CD4-positive, alpha-beta T cell treated with Interleukin-12 subunit alpha and Interleukin-12 subunit beta, for 1 hour (primary cell): Measurements from ENCODE around the gene SKI.

Experiments used
- DNase-seq: peaks from one replicate; pipeline ENCODE4 v3.0.0-alpha.2; 2020

SKI gene

DNA sequence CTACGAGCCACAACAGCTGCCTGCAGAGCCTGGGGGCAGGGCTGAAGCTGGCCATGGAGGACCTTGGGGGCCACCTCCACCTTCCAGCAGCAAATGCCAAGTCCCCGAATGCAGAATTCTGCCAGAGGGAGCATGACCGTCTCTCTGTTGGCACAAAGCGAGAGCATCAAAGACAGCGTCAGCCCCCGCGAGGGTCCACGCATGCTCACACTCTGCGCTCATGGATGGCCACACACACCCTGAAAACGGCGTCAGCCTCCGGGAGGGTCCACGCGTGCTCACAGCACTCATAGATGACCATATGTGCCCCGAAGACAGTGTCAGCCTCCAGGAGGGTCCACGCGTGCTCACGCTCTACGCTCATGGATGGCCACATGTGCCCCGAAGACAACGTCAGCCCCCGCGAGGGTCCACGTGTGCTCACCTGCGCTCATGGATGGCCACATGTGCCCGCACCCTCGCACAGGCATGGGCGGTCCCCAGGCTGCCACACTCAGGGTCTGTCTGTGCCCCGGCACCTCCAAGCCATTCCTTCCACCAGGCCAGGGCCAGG, 116.7 kb downstream of the SKI start:
- no peak for DNase-seq

DNA sequence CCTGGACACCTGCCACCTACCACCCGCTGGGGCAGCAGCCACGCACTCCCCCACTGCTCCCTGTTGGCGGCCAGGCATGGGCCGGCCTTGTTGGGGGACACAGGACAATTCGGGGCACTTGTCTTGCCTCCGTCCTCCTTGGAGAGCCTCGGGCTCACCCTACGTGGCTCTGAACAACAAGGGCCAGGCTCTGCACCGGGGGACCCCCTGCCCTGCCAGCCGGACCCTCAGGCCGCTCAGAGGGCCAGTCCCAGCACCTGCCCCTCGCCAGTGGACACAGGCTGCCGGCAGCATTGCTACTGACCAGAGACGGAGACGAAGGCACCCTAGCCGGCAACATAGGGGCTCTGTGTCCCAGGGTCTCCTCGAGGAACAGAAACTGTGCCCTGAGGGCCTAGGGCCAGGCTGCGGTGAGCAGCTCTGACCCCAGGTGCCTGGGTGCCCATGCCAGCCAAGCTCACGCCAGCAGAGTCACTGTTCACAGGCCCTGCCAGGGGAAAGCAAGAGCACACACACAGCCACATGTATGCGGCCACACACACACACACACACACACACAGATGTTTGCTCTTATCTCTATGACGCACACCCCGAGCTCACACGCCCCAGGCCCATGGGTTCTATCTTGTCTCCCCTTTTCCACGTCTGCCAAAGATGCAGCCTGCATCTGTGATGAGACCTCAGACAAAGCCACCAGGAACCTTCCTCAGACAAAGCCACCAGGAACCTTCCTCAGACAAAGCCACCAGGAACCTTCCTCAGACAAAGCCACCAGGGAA, 117.4 kb downstream of the SKI start:
- no peak for DNase-seq

DNA sequence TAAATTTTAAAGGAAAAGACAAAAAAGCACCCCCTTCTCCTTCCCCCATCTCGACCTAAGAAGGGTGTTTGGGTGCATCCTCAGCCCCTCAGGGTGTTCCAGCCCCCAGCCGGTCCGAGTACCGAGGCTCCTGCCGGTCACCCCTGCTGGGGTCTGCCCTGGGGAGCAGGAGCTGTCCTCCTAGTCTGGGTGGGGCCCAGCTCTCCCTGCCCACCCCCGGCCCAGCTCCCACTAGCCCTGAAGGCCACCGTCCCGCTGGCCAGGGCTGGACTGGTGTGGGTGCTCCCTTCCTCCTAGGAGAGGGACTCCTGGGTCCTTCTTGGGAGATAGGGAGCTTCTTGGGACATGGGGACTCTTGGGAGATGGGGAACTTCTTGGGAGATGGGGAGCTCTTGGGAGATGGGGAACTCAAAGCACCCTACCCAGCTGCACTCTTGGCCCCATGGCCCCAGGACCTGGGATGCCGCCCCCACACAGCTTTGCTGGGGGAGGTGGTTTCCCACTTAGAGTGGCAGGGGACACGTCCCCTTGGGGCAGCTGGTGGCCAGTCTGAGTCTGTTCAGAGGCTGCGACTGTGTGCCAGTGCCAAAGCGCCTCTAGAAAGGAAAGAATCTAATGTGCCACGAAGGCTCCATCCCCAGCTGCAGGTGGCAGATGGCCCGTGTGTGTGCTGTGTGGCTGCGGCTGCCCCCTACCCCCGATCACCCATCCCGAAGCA, 118.7 kb downstream of the SKI start:
- no peak for DNase-seq

DNA sequence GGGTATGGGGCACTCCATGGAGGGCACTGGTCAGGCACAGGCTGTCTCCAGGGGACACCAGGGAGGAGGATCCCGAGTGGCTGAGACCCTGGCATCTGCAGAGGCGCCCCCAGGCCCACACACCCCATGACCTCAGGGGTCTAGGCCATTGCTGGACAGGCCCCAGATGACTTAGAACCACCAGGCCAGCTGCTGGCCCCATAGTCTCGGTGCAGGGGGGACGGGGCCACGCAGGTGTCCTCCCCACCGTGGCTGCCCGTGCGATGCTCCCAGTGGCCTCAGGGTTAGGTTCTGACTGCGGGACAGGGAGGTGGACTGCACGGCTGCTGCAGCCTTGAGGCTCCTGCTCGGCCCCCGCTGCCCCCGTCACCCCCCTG, 119.3 kb downstream of the SKI start:
- no peak for DNase-seq

DNA sequence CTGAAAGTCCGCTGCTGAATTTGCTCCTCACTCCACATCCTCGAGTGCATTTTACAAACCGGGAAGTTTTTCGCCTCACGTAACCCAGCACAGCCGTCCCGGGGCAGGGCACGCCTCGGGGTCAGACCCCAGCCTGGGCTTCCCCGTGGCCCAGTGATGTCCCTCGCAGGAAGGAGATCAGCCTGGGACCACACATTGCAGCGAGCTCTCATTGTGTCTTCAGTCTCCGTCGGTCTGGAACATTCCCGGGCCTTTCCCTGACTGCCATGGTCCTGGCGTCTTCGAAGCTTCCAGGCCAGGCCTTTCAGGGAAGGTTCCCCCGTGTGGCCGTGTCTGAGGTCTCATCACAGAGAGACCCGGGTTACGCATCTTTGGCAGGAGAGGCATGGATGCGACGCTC, 119.8 kb downstream of the SKI start:
- DNase-seq: no peak

DNA sequence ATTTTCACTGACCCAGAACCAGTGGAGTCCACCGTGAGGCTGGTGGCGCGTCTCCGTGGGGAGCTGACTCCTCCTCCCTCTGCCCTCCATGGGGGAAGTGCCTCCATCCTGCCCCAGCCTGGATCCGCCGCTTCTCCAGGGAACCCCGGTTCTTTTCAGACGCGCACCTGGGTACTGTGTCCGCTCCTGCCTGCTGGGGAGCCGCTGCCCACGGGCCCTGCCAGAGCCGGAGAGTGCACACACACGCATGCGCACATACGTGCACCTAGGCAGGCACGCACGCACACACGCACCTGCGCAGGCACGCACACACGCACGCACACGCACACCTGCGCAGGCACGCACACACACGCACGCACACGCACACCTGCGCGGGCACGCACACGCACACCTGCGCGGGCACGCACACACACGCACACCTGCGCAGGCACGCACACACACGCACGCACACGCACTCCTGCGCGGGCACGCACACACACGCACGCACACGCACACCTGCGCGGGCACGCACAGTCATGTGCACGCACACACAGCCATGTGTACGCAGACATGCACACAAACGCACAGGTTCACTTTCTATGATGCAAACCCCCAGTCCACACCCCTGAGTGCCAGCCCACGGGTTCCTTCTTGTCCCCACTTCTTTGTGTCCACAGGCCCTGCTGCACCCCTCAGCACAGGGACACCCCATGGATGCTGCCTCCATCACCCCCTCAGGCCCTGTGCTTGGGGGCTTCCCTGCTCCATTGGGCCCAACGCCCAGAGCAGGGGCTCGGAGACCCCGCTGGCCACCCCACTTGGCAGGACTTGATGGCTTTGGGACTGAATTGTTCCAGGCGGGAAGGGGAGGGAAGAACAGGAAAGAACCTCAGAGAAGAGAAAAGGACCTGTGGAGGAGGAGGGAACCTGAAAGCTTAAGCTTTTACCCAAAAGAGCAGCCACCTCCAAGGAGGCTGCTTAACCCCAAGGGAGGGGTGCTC, 120.5 kb downstream of the SKI start:
- no peak for DNase-seq

DNA sequence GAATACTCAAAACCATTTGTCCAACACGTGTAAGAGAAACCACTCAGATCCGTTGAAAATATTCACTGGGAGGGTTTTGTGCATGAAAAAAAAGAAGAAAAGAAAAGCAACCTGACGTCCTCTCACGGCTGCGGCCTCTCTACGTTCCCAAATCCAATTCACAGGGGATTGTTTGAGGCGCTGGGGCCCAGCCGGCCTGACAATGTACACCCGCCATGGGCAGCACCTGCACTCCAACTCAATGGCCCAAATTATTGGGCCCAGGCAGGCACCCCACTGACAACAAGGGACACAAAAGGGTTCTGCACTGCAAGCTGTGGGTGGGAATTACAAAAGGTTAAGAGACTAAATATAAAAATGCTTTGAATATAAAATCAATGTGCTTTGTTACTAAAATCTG, 121.7 kb downstream of the SKI start:
- DNase-seq: no peak

DNA sequence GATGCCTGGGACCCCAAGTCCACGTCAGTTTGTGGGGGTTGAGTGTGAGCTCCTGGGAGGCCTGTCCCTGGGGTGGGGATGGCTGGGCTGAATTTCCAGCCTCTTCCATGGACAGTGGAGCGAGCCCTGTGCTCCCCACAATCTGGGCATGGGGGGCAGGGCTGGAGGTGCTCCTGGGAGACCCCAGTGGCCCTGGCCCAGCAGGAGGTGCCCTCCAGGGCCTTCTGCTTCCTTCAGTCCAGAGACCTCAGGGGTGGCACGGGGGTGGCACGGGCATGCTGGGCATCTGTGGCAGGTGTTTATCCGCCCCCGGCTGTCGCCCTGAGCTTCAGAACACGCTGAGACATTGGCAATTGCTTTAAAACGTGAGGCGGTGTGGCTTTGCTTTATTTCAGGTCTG, 122.4 kb downstream of the SKI start:
- DNase-seq: no peak

DNA sequence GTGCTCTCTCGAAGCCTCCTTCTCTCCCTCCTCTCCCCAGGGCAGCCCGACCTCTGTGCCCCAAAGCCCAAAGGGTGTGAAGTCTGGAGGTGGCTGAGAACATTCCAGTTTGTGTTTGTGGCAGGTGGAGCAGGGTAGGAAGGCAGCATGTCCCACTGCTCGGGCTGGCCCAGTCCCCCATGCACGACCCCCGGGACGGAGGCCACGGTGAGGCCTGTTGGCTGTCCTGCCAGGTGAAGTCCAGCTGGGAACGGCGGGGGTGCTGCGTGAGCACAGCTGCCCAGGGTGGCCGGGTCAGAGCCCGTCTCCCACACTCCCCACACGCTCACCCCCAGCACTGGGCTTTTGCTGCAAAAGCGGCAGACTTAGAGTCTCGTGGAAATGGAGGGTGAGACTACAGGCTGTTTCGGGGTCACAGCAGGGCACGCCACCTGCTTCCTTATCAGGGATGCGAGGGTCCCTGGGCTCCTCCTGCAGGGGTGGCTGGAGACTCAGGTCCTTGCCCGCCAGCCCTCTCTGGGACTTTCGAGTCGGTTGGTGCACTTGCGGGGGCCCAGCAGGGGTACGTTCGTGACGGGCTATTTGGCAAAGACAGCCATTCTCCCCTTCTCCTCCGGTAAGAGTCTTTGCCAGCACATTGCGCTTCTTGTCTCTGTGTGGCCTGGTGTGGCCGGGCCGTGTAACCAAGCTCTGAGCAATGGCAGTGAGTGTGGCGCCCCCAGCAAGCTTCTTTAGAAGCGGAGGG, 123.0 kb downstream of the SKI start:
- no peak for DNase-seq

DNA sequence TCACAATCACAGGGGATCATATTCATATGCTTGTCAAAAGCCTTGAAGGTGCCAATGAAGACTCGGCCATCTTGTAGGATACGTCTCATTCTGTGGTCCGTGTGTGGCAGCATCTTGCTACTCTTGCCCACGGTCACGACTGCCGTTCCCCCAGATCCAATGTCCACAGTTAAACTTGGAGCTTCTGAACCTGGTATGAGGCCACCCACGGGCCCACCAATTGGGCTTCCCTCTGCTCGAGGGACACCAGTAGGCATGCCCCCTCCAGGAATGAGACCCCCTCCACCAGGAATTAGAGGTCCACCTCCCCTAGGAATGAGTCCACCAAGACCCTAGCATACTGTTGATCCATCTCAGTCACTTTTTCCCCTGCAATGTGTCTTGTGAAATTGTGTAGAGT, 123.6 kb downstream of the SKI start:
- no peak for DNase-seq

DNA sequence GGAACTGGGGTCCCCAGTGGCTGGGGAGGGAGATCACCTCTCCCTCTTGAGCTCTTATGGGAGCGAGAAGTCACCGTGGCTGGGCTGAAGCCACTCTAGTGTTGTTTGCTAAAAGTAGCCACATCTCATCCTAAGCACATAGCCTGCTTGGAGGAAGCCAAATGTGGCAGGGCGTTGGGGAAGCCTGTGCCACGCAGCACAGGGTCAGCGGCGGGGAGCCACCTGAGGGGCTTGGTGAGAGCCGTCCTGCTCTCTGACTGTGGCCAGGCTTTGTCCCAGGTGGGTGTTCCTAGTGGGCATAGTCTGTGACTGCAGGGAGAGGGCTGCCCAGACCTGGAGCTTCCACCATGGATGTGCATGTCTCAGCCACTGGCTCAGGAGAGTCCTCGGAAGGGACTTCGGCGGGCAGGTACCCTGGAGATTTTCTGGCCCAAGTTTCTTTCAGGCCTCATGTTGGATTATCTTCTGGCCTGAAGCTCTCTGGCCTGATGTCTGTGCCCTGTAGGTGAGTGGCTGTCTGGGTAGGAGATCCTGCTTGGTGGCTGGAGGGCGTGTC, 124.3 kb downstream of the SKI start:
- no peak for DNase-seq

DNA sequence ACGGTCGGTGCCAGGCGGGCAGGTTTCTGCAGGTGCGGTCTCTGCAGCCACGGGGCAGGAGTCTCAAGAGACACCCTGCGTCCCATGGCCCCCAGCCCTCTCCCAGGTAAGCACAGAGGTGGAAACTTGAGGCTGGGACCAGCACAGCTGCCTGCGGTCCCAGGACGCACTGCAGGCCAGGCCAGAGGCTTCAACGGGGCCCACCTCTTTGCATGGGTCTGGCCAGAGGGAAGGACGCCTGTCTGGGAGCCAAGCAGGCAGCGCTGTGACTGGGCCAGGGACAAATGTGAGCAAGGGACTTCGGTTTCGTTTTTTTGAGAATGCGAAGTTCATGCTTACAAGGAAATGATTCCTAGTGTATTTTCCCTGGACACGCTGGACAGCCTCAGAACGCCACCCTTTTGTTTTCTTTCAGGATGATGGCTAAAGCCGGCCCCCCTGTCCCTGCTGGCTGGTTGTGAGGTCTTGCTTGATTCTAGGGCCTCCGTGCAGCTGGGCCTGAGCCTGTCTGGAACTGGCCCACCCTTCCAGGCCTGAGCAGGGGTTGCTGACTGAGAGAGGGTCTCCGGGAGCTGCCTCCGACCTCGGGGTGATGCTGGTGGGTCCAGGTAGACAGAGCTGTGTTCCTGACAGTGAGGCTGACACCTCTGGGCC, 124.9 kb downstream of the SKI start:
- no peak for DNase-seq

DNA sequence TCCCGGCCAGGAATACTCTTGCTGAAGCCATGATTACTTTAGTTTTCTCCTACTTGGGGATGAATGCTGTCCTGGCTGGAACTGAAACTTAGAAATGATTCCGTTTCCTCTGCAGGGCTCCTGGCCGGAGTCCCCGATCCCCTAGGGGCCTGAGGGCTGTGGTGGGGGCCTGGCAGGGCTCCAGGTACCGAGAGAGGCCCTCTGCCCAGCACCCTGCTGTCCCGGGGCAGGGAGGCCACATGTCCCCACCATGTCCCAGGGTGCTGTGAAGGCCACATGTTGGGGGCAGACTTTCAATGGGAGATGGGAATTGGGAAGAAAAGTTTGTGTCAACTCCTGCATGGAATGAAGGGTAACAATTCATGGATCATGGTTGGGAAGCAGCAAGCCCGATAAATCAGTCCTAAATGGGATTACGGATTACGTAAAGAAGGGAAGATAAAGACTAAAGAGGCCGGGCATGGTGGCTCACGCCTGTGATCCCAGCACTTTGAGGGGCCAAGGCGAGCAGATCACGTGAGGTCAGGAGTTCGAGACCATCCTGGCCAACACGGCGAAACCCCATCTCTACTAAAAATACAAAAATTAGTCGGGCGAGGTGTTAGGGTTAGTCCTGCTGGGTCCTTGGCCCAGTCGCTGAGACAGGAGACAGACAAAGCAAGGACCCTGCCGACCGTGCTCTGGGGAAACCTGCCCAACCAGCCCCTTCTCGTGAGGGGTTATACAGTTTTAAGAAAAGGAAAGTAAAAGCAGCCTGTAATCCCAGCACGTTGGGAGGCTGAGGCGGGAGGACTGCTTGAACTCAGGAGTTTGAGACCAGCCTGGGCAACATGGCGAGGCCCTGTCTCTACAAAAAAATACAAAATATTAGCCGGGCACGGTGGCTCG, 125.7 kb downstream of the SKI start:
- DNase-seq: no peak

DNA sequence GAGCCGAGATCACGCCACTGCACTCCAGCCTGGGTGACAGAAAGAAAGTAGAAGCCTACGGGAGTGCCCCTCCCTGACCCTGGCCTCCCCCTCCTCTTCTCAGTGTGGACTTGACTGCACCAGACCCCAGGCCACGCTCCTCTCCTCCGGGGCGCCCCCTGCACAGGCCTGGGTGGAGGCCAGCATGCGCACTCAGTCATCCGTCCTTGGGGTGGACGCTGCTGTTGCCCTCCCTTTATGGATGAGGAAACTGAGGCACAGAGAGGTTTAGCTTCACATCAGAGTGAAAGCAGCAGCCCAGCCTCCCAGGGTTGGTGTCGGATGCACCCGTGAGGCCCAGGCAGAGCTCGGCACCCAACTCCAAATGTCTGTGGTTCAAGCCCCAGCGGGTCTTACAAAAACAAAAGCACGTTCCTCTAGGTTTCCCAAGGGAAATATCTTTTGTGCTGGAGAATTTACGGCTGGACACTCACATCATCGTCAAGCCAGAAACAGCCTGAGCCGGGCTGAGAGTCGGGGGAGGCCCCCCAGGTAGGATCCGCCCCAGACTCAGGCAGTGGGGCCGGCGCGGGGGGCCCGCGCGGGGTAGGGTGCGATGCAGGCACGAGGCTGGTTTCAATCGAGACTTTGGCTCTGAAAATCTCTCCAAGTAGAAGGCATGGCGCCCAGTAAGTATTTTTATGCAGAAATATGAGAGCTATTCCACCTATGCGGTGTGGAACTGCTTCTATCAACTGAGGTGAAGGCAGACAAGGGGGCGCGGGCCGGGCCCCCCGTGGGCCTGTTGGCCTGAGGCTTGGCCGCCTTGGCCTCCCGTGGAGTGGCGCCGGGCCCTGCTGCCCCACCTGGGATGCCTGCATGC, 126.6 kb downstream of the SKI start:
- no peak for DNase-seq

DNA sequence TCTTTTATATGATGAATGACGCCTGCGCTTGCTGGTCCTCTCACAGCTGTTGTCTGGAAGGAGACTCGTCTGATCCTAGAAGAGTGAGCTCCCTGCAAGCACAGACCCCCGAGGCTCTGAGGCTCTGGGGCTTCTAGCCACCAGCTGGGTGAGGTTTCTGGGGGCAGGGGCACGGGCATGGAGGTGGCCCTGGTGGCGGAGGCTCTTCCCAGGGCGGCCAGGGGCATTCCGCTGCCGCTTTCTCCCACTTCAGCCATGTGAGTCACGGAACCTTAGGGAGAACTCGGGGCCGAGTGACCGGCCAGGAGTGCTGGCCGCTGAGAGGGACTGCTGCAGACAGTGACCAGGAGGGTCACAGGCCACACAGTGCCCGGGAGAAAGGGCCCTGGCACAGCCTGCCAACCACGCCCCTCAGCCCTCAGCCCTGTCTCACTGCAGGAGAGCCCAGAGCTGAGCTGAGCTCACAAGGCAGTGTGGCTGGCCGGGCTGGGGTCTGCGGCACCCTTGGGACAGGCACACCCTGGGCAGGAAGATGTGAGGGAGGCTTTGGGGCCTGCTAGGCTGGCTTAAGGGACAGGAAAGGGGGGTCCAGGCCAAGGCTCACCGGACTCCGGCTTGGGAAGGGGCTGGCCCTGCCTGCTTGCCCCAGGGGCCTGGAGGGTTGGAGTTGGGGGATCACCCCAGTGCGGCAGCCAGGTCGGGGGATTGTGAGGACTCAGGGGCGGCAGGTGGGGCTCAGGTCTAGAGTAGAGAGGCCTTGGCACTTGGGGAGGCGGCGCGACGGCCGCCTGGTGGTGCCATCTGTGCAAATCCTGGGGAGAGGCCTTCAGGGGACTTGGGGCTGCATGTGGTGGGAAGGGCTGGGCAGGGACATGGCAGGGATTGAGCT, 127.5 kb downstream of the SKI start:
- no peak for DNase-seq

DNA sequence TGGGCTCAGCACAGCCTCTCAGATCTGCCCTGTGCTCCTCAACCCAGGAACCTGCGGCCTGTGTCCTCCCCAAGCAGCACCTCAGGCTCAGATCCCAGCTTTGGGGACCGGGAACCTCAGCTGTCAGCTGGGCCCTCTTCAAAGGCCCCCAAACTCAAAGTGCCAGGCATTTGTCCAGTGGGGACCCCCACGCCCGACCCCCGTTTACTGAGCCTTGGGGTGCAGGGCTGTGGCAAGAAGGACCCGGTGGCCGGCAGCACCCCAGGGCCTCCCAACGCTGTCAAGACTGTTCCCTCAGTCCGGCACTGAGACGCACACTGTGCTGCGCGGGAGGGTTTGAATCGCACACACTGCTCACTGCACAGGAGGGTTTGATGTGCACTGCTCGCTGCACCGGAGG, 128.3 kb downstream of the SKI start:
- DNase-seq: no peak

DNA sequence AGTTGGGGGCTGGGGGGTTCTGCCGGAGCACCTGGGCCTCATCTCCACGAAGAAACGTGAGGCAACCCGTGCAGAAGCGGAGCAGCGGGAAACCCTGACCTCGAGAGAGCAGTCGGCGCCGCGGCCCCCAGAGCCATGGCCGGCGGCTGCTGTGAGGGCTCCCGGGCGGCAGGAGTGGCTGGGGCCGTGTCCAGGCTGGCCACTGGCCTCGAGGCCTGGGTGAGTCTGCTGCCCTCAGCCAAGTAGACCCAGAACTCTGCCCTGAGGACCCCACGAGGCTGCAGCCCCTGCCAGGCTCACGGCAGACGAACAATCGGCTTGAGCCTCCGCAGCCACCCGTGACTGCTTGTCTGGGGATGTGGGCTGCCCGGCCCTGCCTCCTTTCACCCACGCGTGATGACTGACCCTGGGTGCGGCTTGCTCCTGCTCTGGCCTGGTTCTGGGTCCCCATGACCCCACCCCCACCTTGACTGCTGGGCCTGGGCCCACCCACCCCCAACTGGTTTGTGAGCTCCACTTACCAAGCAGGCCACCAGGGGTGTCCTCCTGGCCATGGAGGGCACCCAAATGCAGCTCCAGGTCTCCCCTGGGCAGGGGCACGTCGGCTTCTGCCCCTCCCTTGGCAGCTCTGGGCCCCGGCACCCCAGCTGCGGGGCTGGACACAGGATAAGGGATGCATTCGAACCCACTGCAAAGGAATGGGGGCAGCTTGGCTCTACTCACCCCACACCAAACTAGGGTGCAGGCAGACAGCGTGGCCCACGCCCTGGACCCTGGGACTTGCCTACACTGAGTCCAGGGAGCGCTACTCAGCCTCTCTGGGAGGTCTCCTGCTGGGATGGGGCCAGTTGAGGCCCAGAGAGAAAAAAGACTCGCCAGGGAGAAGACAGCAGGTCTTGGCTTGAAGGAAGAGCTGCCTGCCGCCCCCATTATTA, 129.1 kb downstream of the SKI start:
- DNase-seq: no peak
